ENCODE results near the gene GGCT. TPM values are rescaled to one million over a fixed set of nuclear protein-coding genes. Genes with fewer than 3 reads are reported as not detected.

Gene GGCT, protein sequence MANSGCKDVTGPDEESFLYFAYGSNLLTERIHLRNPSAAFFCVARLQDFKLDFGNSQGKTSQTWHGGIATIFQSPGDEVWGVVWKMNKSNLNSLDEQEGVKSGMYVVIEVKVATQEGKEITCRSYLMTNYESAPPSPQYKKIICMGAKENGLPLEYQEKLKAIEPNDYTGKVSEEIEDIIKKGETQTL
- total RNA-seq, result 36.9 and 50.8 TPM in 2 replicates

DNA sequence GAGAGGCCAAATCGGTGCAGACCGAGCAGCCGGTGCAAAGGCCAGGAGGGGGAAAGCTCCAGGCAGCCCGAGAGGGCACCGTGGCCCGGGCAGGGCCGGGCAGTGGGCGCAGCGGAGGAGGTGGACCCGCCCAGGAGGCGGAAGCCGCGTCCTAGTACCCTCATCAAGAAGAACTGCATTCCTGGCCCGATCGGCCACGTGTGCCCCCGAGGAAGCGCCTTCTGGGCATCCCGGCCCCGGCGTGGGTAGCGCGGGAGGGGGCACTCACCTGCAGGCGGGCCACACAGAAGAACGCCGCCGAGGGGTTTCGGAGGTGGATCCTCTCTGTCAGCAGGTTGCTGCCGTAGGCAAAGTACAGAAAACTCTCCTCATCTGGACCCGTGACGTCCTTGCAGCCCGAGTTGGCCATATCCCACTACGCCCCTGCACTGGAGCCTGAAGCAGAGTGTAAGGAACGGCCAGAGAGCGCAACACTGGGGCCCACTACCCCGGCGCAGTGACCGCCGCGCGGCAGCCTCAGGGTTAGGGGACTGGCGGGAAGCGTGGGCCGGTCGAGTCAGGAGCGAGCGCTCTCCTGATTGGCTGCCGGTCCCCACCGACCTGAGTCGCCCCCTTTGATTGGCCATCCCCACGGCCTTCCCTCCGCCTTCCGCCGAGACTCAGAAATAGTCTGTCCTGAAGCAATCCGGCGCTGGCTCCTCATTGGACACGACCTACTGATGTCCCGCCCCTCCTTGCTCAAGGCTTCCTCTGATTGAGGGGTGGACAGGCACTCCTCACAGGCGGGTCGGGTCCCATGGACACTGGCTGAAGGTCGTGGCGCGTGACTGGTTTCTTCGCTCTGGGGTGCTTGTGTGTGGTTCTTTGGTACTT lies at the start of gene GGCT:
GGCT (minus strand) TSS at position 529 of the 873 bp plus-strand sequence; CDS start at position 409, 120 bp downstream.

DNA sequence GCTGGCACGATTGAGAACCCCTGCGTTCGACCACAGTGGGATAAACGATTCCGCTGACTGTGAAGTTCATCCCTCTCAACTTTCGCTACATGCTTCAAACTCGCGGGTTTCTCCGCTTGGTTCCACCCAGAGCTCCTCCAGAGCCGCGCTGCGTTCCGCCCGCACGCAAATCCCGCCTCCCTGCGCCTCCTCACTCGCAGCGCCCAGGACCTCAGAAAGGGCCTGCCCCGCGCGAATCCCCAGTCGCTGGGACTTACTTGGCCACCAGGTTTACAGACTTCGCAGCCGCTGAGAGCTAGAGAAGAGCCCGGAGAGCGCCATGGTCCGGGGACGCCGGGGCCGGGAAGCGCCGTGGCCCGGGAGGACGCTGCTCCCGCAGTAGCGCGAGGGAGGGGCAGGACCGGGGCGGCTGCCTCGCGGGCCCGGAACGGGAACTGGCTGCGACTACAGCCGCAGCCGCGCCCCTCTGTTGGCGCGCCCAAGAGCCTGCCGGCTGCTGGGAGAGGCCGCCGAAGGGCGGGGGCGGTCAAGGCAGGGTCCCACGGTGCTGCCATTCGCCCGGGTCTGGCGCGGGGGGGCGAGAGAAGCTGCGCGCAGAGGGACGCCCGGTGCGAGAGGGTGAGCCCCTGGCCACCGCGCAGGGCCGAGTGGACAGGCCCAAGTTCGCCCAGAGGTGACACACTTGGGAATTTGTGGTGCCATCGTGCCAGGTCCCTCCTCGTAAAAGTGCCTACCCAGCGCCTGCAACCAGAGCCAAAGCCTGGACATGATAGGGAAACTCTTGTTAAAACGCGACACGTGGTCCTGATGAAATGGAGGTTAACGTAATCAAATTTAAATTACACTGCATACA lies 26.1 kb downstream of the GGCT start, which contains the start of gene NOD1:
NOD1 (minus strand) TSS at position 436 of the 853 bp plus-strand sequence. CDS start 21,863 bp downstream, outside the sequence.

Other genes with a start within 250 kb of the GGCT start
- 25.4 and 45.5 TPM in 2 replicates for gene ZNRF2, start 220.2 kb downstream of the GGCT start, total RNA-seq
- gene NOD1, start 26.0 kb downstream of the GGCT start, total RNA-seq, result 4.9 and 7.5 TPM in 2 replicates
- 273 and 301 TPM in 2 replicates for gene GARS1, start 90.0 kb upstream of the GGCT start, total RNA-seq
- not detected in 2 replicates for gene CRHR2, start 177.6 kb upstream of the GGCT start, total RNA-seq
- not detected in 2 replicates for gene INMT, start 247.3 kb upstream of the GGCT start, total RNA-seq

All from tracheal epithelial cell (primary cell).